ENCODE data around the gene CHKB. TPM values are rescaled to one million over a fixed set of nuclear protein-coding genes. Genes with fewer than 3 reads are reported as not detected.

CHKB gene
- total RNA-seq, 2 donors from 2014 or later: 52.1 to 112 TPM

DNA sequence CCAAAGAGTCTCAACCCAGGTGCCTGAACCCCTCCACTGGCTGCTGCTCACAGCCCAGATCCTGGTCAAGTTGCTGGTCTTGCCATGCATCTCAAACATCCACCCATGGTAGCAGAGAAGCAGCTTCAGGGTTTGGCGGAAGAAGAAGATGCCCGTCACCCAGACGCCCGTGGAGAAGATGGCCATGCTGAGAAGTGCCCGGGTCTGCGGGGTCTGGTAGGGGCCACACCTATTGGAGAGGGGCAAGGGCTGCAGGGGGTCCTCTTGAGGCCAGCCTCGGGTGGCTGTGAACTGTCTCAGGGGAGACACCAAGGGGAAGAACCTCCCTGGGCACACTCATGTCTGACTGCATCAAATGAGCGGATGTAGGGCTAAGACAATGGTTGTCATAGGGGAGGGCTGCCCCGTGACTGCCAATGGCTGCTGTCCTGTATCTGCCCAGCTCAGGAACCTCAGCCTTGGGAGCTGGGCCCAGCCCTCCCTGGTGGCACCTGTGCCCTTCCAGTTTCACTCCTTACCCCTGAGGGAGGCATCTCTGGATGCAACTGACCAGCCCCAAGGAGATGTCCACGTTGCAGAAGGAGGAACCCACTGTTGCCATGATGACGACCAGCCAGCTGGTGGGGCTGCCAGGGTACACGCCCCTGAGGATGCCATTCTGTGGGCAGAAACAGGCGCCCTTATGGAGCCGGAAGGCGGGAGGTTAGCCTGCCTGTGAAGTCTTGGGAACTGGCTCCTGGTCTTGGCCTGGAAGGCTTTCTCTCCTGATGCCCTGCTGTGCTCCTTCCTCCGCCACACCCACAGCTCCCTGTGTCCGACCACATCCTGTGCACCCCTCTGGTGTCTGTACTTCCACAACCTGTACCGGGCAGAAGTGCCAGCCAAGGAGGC lies 5.6 kb downstream of the CHKB start:
- no peaks in the 10 kb centered on the region for H3K36me3 ChIP-seq
- no peak for TF ChIP-seq POLR2AphosphoS5 (IDR thresholded peaks at IDR 0.05)
- TF ChIP-seq, protein P1, sequence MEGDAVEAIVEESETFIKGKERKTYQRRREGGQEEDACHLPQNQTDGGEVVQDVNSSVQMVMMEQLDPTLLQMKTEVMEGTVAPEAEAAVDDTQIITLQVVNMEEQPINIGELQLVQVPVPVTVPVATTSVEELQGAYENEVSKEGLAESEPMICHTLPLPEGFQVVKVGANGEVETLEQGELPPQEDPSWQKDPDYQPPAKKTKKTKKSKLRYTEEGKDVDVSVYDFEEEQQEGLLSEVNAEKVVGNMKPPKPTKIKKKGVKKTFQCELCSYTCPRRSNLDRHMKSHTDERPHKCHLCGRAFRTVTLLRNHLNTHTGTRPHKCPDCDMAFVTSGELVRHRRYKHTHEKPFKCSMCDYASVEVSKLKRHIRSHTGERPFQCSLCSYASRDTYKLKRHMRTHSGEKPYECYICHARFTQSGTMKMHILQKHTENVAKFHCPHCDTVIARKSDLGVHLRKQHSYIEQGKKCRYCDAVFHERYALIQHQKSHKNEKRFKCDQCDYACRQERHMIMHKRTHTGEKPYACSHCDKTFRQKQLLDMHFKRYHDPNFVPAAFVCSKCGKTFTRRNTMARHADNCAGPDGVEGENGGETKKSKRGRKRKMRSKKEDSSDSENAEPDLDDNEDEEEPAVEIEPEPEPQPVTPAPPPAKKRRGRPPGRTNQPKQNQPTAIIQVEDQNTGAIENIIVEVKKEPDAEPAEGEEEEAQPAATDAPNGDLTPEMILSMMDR (IDR thresholded peaks at IDR 0.05): no peak
- no peak for TF ChIP-seq POLR2A (IDR thresholded peaks at IDR 0.05)
- DNase-seq (ENCODE audit: low spot score): no peak
- WGBS: 82% methylated on average over 18 of the region's 18 CpGs
- H3K27me3 ChIP-seq (replicated peaks; ENCODE audit: insufficient read depth): no peaks in the 10 kb centered on the region
- H3K9me3 ChIP-seq: no peaks in the 10 kb centered on the region
- no peak overlapping the region for H3K4me3 ChIP-seq
- H3K27ac ChIP-seq: no peak overlapping the region
- intact Hi-C loops (cut with DNase I): no loop called here
- H3K4me1 ChIP-seq (replicated peaks): peaks cover 8% of the 10 kb centered on the region

GRCh38 chr22:50576070-50576469 lies 6.6 kb downstream of the CHKB start:
- Histone ChIP-seq H3K4me1 (replicated peaks) (no peaks in the 10 kb centered on the region), H3K4me3 (no peak overlapping the region), H3K27ac (no peak overlapping the region), H3K36me3 (no peaks in the 10 kb centered on the region), H3K9me3 (no peaks in the 10 kb centered on the region), H3K27me3 (replicated peaks; ENCODE audit: insufficient read depth) (no peaks in the 10 kb centered on the region)
- DNase-seq (ENCODE audit: low spot score): no peak
- 53% methylated on average over 5 of the region's 5 CpGs for WGBS
- intact Hi-C loops (cut with DNase I): no loop called here
- TF ChIP-seq POLR2A (IDR thresholded peaks at IDR 0.05): no peak
- no peak for TF ChIP-seq POLR2AphosphoS5 (IDR thresholded peaks at IDR 0.05)
- TF ChIP-seq, protein P1 (IDR thresholded peaks at IDR 0.05): peak in 1 of 4 experiments; percentile 17

DNA sequence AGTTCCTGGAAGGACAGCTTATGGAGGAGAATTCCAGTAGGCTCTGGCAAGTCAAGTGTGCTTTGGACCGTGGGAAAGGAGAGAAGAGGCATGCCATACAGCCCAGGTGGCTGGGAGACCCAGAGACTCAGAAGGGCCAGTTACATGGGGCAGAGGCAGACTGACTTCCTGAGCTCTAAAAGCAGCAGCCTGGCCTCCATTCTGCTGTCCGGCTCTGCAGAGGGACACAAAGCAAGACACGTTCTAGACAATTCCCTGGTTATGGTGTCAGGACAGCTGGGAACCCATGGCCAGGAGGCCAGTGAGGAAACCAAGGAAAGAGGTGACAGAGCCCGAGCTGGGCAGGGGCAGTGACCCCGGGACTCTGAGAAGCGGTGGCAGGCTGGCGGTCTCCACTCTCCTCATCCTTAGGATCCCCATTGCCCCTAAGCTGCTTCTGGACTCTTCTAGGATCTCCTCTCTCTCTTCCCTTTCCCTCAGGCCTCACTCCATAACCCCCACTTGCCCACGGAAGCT lies 7.2 kb downstream of the CHKB start:
- no peak overlapping the region for H3K27ac ChIP-seq
- H3K36me3 ChIP-seq: no peaks in the 10 kb centered on the region
- 90% methylated on average over 8 of the region's 8 CpGs for WGBS
- no peak overlapping the region for H3K4me3 ChIP-seq
- no peak for TF ChIP-seq POLR2AphosphoS5 (IDR thresholded peaks at IDR 0.05)
- TF ChIP-seq POLR2A (IDR thresholded peaks at IDR 0.05): no peak
- TF ChIP-seq, protein P1 (IDR thresholded peaks at IDR 0.05): no peak
- H3K4me1 ChIP-seq (replicated peaks): no peaks in the 10 kb centered on the region
- intact Hi-C loops (cut with DNase I): no loop called here
- H3K27me3 ChIP-seq (replicated peaks; ENCODE audit: insufficient read depth): no peaks in the 10 kb centered on the region
- DNase-seq (ENCODE audit: low spot score): no peak
- H3K9me3 ChIP-seq: no peaks in the 10 kb centered on the region

DNA sequence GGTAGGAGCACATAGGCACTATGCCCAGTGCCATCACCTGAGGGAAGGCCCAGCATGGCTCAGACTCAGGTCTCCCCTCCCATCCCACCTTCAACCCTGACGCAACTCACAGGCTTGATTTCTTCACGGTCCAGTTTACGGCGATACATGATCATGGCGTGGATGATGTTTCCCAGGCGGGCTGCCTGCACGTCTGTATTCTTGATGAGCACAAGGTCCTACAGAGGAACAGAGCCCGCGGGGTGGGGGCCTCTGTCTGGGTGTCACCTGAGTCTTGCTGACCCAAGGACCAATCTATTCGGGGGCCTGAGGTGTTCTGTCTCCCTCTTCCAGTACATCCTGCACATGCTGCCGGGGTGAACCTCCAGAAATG lies 8.3 kb downstream of the CHKB start:
- H3K9me3 ChIP-seq: no peaks in the 10 kb centered on the region
- TF ChIP-seq POLR2A (IDR thresholded peaks at IDR 0.05) (no peak), POLR2AphosphoS5 (IDR thresholded peaks at IDR 0.05) (no peak)
- TF ChIP-seq, protein P1 (IDR thresholded peaks at IDR 0.05): no peak
- no peak overlapping the region for H3K4me3 ChIP-seq
- no peak overlapping the region for H3K27ac ChIP-seq
- no peaks in the 10 kb centered on the region for H3K4me1 ChIP-seq (replicated peaks)
- H3K36me3 ChIP-seq: no peaks in the 10 kb centered on the region
- intact Hi-C loops (cut with DNase I): no loop called here
- DNase-seq (ENCODE audit: low spot score): no peak
- 76% methylated on average over 11 of the region's 11 CpGs for WGBS
- H3K27me3 ChIP-seq (replicated peaks; ENCODE audit: insufficient read depth): no peaks in the 10 kb centered on the region

Measured in prostate gland (tissue), 2 donors.